OCI-LY3 (cell line): ENCODE results near the gene DCUN1D4.

Experiments used
- H2AFZ ChIP-seq: fragments of 200-600, 300-600 bp; shearing (Covaris generic); 2 replicates; pipeline ENCODE4 v1.6.0; 2014; ENCODE audit warnings: antibody characterized with exemption, low read depth, low read length
- H3K27ac ChIP-seq: fragments of 200-600, 300-600 bp; sonication (generic); 2 replicates; pipeline ENCODE4 v1.5.1; 2014; ENCODE audit warnings: mild to moderate bottlenecking, low read length, moderate library complexity, mixed read lengths
- H3K27me3 ChIP-seq: fragments of 200-600, 300-600 bp; sonication (generic); 2 replicates; pipeline ENCODE4 v1.6.1; 2014; ENCODE audit warnings: low read depth, low read length, mixed read lengths
- H3K36me3 ChIP-seq: fragments of 200-600, 300-600 bp; sonication (generic); replicated peaks from 2 replicates; pipeline ENCODE3; 2014; ENCODE audit warnings: low read depth, low read length, mixed read lengths
- H3K4me1 ChIP-seq: fragments of 300-600, 200-600 bp; sonication (generic); 2 replicates; pipeline ENCODE4 v1.6.1; 2014; ENCODE audit warnings: low read length, mixed read lengths
- H3K4me2 ChIP-seq: fragments of 200-600, 300-600 bp; sonication (generic); 2 replicates; pipeline ENCODE4 v1.6.1; 2014; ENCODE audit warnings: low read length, mixed read lengths
- H3K4me3 ChIP-seq: fragments of 300-600, 200-600 bp; sonication (generic); 2 replicates; pipeline ENCODE4 v1.5.1; 2014; ENCODE audit warnings: antibody characterized with exemption, mild to moderate bottlenecking, low read length, moderate library complexity
- H3K79me2 ChIP-seq: fragments of 300-600, 200-600 bp; shearing (Covaris generic); 2 replicates; pipeline ENCODE4 v1.6.1; 2014; ENCODE audit warnings: mild to moderate bottlenecking, low read length, mixed read lengths
- H3K9ac ChIP-seq: fragments of 300-600, 200-600 bp; shearing (Covaris generic); 2 replicates; pipeline ENCODE4 v1.6.0; 2014; ENCODE audit warnings: mild to moderate bottlenecking, low read length, moderate library complexity
- H3K9me3 ChIP-seq: fragments of 200-600, 300-600 bp; shearing (Covaris generic); 2 replicates; pipeline ENCODE4 v1.6.1; 2014; ENCODE audit warnings: low read length, mixed read lengths; ENCODE audit not compliant: insufficient read depth
- H4K20me1 ChIP-seq: fragments of 200-600, 300-600 bp; sonication (generic); 2 replicates; pipeline ENCODE4 v1.6.1; 2016; ENCODE audit warnings: low read length, mixed read lengths; ENCODE audit not compliant: insufficient read depth
- CTCF ChIP-seq: fragments of 200-600, 300-600 bp; sonication (generic); IDR thresholded peaks from 2 replicates; pipeline ENCODE4 v1.5.1; 2014; ENCODE audit warnings: antibody characterized with exemption, low read length, low read depth
- EZH2phosphoT487 ChIP-seq: fragments of 200-600 bp; shearing (Covaris generic); IDR thresholded peaks from 2 replicates; pipeline ENCODE4 v1.6.1; 2018; ENCODE audit warnings: antibody characterized with exemption, mixed run types, low read depth

DCUN1D4 gene

GRCh38 chr4:51850294-51850693, 7.3 kb downstream of the DCUN1D4 start:
- H3K27me3 ChIP-seq = no peaks in the 10 kb centered on the region
- H3K4me3 ChIP-seq = no peak overlapping the region
- peaks cover 9% of the 10 kb centered on the region for H3K4me1 ChIP-seq
- no peak overlapping the region for H3K9ac ChIP-seq
- peaks cover 97% of the 10 kb centered on the region for H3K79me2 ChIP-seq
- no peaks in the 10 kb centered on the region for H3K9me3 ChIP-seq
- H3K27ac ChIP-seq = no peak overlapping the region
- TF ChIP-seq EZH2phosphoT487 = no peak
- TF ChIP-seq CTCF = no peak
- H3K4me2 ChIP-seq = no peak overlapping the region
- peaks cover 52% of the 10 kb centered on the region for H4K20me1 ChIP-seq
- no peaks in the 10 kb centered on the region for H3K36me3 ChIP-seq
- H2AFZ ChIP-seq = no peak overlapping the region

- H3K9ac ChIP-seq = no peak overlapping the region
- H4K20me1 ChIP-seq = peaks cover 56% of the 10 kb centered on the region
- H2AFZ ChIP-seq = no peak overlapping the region
Observed at GRCh38 chr4:51851090-51851936, 8.4 kb downstream of the DCUN1D4 start.

DNA sequence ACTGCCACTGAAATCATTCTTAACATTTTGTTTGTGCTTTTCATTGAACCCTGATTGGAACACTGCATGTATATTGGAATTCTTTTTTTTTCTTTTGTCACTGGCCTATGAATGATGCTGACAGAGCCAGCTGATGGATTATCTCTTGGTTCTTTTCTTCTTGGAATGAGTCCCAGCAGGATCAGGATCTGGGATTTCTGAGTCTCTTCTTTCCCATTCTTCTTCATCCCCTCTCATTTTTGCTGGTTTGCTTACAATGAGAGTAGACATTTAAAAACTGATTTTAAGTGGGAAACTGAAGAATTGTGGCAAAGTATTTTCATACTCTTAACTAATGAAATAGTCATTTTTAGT, 9.0 kb downstream of the DCUN1D4 start:
- Histone ChIP-seq H2AFZ (no peak overlapping the region), H3K79me2 (peaks cover 92% of the 10 kb centered on the region), H3K36me3 (no peaks in the 10 kb centered on the region), H3K4me1 (peaks cover 8% of the 10 kb centered on the region), H3K9me3 (no peaks in the 10 kb centered on the region), H3K4me2 (no peak overlapping the region), H3K27ac (no peak overlapping the region), H3K9ac (no peak overlapping the region), H4K20me1 (peaks cover 57% of the 10 kb centered on the region), H3K4me3 (no peak overlapping the region), H3K27me3 (no peaks in the 10 kb centered on the region)
- TF ChIP-seq CTCF (no peak), EZH2phosphoT487 (no peak)

More at GRCh38 chr4:51851090-51851936, 8.4 kb downstream of the DCUN1D4 start:
- Histone ChIP-seq H3K36me3 (no peaks in the 10 kb centered on the region), H3K27ac (no peak overlapping the region), H3K79me2 (peaks cover 93% of the 10 kb centered on the region), H3K4me1 (peaks cover 8% of the 10 kb centered on the region), H3K9me3 (no peaks in the 10 kb centered on the region), H3K4me2 (0 out of 2 replicates have a peak overlapping the region, but pooled peaks have one; percentile 3), H3K27me3 (no peaks in the 10 kb centered on the region), H3K4me3 (no peak overlapping the region)
- TF ChIP-seq CTCF (no peak), EZH2phosphoT487 (no peak)

- Histone ChIP-seq H4K20me1 (peaks cover 63% of the 10 kb centered on the region), H2AFZ (no peak overlapping the region), H3K27me3 (no peaks in the 10 kb centered on the region), H3K79me2 (peaks cover 91% of the 10 kb centered on the region), H3K4me3 (no peak overlapping the region), H3K27ac (no peak overlapping the region), H3K4me1 (peaks cover 8% of the 10 kb centered on the region), H3K36me3 (no peaks in the 10 kb centered on the region), H3K4me2 (no peak overlapping the region), H3K9me3 (no peaks in the 10 kb centered on the region), H3K9ac (no peak overlapping the region)
- TF ChIP-seq EZH2phosphoT487 = no peak
- no peak for TF ChIP-seq CTCF
Observed at GRCh38 chr4:51853027-51853682, 10.2 kb downstream of the DCUN1D4 start.
